HG03565 (cell line): ENCODE results near the gene COG4.
"Not testable (repeated sequence)": the region's sequence is repeated elsewhere in the genome, so short reads cannot be mapped to it uniquely, and the experiment has no call there.

Experiments used
- ATAC-seq: cut with Tn5 transposase; IDR thresholded peaks from one replicate; pipeline ENCODE4 v1.9.1; 2021; ENCODE audit warnings: mild to moderate bottlenecking, moderate library complexity; ENCODE audit not compliant: unreplicated experiment

COG4 gene

DNA sequence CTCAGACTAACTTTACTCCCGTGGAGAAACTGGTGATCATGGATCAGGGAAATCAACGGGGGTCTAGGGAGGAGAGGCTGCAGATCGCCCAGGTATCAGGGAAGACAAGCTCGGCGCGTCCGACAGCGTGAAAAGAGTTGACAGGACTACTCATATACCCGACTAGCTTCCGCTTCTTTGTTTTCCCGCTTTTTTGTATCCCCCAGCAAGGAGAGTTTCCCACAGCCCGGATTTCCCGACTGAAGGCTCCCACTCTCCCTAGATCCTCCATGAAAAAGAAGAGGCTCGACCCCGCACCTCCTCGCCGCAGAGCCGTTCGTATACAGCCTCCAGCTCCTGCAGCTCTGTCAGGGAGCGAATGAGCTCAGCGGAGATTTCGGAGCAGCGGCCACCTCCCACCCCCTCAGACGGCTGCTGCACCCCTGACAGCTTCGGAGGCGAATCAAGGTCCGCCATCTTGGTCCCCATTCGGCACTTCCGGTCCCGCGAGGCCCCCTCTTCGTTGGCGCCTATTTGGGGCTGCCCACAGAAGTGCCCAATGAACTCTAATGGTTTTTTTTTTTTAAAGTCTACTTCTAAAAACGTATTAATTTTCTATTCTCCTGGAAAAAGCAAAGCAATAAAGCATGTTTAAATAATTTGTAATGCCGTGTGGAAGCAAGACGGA, at the start of gene COG4:
COG4 (minus strand) TSS at position 479 of the 667 bp plus-strand sequence; CDS start at position 468, 11 bp downstream.
- peak; percentile 53 for ATAC-seq

DNA sequence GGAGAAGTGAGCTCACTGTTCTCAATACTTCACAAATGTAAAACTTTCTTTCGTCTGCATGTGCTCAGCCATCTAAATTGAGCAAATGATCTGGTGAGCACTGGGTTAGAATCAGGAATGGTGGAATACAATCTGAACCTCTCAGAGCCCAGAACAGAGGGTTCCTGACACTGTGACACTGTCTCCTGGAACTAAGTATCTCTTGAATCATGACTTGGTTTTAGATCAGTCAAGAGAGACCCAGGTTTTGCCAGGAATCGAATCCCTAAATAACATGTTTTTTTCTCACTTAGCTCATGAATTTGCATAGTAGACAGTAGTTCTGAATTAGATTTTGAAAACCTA, 49.5 kb upstream of the COG4 start:
- ATAC-seq, result no peak

DNA sequence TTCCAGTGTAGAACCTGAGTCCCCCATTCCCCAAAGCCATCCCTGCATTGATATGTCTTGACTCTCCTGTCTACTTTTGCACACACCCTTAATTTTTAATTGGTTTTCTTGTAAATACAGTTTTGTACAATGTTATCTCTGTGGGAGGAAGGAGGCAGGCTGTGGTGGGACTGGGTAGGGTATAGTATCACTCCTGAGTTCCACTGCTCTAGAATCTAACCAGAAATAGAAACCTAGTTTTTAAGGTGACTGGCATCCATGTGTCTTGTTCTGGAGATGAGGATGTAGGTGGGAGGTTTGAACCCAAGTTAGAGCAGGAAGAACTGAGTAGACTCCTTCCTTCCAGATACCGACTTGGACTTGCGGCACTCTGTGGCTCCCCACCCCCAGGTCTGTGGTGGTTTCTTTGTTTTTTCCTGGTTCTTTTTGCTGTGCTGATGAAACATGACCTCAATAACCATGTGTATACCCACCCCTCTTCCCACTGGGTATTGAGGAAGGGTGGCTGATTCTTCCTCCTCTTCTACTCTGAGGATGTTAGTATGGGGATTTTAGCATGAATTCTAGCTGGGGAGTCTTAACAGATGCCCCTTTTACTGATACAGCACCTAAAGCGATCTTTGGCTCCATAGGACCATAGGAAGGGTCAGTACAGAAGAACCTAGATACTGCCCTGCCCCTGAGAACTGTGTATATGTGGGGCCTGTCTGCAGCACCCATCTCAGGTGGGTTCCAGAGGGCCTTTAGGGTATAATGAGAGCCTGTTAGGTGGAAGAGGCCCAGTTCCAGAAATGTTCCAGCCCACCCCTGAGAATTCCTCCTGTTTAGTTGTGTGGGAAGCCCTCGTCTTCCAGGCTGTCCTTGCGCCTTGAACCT, 48.9 kb upstream of the COG4 start:
- no peak for ATAC-seq

DNA sequence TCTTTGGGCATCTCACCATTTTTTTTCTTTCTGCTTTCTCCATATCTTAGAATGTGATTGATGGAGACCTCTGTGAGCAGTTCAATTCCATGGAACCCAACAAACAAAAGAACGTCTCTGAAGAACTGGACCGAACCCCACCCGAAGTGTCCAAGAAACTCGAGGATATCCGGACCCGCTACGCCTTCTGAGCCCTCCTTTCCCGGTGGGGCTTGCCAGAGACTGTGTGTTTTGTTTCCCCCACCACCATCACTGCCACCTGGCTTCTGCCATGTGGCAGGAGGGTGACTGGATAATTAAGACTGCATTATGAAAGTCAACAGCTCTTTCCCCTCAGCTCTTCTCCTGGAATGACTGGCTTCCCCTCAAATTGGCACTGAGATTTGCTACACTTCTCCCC, 48.3 kb upstream of the COG4 start:
- no peak for ATAC-seq

DNA sequence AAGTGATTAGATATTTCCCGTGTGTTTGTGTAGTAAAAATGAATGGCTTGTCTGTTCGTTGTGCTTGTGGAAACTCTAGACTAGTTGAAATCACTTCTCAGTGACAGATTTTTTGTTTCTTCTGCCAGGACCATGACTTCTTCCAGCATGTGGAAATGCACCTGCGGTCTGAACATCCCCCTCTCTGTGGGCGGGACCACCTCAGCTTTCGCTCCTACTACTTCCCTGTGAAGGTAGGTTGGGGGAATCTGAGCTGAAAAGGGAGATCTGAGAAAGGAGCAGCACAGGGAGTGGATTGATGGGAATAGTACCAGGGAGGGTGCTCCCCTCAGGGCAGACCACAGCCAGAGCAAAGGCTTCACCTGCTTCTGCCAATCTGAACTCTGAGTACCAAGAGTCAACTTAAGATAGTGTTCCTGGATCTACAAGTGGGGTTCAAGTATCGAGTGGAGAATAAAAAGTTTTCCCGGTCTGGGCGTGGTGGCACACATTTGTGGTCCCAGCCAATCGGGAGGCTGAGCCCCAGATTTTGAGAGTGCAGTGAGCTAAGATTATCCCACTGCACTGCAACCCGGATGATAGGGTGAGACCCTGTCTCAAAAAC, 47.7 kb upstream of the COG4 start:
- ATAC-seq, result no peak

DNA sequence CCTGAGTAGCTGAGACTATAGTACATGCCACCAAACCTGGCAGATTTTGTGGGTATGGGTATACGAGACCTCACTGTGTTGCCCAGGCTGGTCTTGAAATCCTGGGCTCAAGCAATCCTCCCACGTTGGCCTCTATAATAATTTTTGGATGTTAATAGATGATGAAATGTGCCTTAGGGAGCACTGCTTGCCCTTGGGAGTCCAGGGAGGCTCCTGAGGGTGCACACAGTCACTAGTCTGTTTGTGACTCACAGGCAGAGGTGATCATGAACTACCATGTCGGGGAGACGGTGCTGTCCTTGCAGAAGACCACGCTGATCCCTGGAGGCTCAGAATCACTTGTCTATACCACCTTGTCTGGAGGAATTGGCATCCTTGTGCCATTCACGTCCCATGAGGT, 46.4 kb upstream of the COG4 start:
- ATAC-seq, result no peak

DNA sequence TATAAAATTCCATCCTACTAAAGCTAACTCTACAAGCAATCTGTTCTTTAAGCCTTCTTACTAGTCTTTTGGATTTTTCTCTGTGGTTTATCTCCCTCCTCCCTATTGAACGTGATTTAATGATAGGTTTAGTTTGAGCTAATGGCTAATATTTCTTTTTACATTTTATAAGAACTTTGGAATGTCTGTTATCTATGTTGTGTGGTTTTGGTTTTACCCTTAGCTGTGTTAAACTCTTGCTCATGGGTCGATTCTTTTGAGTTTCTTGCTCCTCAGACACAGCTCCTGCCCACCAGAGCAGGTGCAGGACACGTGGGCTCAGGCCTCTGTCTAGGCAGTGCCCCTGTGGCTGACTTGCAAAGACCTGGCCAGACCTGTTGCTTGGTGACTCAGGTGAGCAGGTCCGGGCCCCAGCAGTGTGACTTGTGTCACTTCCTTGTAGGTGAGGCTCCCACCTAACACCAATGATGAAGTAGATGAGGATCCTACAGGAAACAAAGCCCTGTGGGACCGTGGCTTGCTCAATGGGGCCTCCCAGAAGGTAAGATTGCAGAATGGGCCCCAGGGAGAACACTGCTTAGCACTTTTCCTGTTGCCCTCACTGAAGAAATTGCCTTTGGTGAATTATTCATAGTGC, 45.4 kb upstream of the COG4 start:
- no peak for ATAC-seq

DNA sequence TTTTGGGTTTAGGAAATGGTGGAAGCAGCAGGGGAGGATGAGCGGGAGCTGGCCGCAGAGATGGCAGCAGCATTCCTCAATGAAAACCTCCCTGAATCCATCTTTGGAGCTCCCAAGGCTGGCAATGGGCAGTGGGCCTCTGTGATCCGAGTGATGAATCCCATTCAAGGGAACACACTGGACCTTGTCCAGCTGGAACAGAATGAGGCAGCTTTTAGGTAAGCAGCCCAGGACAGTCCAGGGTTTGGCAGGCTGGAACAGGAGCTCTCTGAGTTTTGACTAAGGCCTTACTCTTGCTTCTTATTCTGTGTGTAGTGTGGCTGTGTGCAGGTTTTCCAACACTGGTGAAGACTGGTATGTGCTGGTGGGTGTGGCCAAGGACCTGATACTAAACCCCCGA, 41.7 kb upstream of the COG4 start:
- no peak for ATAC-seq

DNA sequence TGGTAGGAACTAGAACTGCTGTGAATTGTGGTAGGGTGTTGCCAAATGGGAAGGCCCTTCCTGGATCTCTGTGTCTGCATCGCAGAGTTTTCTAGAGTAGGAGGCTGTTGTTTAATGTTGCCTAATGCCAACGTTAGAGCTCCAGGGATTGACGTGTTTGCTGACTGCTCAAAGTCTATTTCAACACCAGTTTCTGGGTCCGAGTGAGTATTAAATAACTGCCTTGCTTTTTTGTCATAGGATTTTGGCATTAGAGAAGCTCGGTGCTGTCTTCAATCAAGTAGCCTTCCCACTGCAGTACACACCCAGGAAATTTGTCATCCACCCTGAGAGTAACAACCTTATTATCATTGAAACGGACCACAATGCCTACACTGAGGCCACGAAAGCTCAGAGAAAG, 40.3 kb upstream of the COG4 start:
- ATAC-seq, result no peak

DNA sequence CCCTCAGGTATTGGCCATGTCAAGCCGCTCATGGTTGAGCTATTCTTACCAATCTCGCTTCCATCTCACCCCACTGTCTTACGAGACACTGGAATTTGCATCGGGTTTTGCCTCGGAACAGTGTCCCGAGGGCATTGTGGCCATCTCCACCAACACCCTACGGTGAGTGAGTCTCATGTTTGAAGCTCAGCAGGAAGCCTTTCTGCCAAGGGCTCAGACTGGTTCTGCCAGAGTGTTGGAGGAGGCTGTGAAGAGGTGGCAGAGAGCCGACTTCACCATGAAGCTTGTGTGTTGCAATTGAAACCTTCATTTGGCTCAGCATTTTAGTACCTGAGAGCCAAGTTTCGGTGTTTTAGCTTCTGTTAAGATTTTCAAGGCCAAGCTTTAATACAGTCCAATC, 38.3 kb upstream of the COG4 start:
- no peak for ATAC-seq

DNA sequence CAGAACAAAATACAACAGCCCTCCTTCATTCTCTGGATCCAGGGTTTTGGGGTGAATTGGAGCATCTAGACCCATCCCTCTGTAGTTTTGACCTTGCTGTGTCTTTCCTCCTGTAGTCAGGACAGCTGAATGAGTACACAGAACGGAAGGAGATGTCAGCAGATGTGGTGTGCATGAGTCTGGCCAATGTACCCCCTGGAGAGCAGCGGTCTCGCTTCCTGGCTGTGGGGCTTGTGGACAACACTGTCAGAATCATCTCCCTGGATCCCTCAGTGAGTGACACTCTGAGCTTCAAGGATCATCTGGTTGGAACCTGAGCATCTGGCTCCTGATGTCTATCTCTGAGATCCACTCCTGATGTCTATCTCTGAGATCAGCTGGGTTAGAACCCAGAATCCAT, 32.7 kb upstream of the COG4 start:
- no peak for ATAC-seq

DNA sequence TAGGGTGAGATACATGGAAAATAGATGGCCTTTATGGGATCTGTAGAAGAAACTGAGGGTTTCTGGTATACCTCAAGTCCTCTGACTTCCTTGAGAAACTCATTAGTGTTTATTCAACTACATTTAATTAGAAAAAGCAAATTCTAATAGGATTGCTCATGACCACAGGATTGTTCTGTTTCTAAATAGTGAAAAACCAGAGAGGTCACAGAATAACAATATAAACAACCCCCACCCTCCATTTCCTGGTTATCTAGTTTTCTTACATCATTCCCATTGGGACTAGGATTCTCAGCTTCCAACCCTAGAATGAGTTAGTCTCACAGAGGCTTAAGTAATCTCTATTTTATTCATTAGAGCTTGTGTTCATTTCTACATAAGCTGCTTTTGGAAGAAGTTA, 30.3 kb upstream of the COG4 start:
- ATAC-seq, result no peak

DNA sequence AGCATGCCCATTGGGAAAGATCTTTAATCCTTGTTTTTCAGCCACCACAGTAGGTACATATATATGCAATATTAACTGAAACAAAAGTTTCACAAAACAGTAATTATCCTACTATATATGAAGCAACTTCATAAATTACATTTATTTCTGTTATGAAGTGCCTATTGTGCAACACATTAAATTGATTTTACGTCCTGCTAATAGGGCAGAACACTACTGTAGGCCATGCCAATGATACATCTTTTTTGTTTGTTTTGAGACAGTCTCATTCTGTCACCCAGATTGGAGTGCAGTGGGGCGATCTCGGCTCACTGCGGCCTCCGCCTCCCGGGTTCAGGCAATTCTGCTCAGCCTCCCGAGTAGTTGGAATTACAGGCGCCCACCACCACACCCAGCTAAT, 29.3 kb upstream of the COG4 start:
- ATAC-seq, result no peak

DNA sequence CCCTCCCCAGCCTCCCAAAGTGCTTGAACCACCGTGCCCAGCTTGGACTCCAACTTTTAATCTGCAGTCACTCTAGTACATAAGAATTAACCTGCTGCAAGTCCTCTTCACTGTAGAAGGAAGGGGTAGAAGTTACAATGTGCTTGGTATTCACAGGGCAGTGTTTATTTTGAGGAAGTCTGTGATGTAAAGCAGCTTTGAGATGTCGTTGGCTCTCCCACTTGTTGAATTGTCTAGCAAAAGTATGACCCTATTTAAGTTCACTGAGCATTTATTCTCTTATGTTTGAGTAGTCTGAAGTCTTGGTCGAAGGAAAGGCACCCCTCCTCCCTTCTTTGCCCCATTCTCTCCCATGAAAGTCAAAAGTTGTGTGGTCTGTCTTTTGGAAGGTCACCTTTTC, 28.4 kb upstream of the COG4 start:
- ATAC-seq, result no peak

DNA sequence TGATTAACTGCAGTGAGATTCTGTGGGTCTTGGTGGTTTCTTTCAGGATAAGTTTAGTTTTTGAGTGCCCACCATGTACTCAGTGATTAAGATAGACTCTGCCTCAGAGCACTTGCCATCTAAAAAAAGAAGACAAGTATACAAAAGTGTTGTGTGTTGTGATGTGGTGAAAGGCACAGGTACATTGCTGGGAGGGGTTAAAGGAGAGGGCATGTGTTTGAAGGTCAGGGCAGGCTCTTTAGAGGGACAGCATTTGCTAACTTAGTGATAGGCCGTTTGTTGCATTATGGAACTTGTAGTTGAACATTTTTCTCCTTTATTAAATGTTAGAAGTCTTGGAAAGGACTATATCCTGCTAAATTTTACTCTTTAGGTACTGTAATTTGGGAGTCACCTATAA, 26.7 kb upstream of the COG4 start:
- no peak for ATAC-seq

DNA sequence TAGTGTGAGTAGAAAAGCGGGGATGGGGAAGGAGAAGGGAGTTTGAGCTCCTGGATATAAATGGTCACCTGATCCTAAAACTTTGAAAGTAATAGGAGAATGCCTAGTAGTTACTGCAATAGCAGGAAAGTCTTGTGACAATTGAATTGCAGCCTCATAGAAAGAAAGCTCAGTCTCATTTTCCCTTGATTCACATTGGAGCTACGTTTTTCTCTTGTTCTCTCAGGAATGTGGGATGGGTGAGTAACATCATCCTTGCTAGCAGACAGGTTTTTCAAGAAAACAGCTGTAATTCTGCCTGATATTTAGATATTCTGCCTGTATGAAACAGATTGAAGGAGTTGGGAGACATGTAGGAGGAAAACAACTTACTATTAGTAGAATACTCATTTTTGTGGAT, 25.6 kb upstream of the COG4 start:
- ATAC-seq, result no peak

DNA sequence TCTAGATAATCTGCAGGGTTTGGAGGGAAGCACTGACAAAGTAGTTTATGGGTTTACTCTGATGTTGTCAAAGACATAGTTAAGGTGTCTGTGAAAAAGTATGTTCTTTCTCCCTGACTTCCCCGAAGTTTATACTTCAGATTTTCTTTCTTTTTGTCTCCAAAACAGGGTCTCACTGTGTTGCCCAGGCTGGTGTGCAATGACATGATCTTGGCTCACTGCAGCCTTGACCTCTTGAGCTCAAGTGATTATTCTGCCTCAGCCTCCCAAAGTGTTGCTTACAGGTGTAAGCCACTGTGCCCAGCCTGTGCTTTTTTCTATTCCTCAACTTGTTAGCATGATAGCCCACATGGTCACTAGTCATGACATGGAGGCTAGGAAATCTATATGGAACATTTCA, 21.2 kb upstream of the COG4 start:
- ATAC-seq, result no peak

DNA sequence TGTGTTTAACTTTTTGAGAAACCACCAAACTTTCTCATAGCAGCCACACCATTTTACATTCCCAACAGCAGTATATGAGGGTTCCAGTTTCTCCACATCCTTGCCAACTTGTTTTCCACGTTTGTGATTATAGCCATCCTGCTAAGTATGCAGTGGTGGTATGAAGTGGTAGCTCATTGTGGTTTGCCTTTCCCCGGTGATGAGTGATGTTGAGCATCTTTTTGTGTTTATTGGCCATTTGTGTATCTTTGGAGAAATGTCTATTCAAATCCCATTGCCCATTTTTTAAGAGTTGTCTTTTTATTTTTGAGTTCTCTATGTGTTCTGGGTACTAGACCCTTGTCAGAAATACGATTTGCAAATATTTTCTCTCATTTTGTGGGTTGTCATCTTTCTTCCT, 17.6 kb upstream of the COG4 start:
- no peak for ATAC-seq

DNA sequence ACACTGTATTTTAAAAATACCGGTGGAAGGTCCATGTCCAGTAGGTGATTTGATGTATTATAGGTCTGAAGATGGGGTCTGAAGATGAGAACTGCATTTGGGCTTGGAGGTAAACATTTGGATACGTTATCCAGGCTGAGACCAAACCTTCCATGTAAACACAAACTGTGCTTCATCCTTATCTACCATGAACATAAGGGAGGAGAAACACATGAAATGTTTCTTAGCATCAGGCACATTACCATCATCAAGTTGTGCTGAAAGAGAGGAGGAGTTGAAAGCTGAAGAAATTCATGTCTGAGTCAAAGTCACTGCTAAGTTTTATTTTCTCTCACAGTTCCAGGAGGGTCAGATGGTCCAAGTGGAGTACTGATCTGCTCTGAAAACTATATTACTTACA, 11.6 kb upstream of the COG4 start:
- ATAC-seq, result no peak

DNA sequence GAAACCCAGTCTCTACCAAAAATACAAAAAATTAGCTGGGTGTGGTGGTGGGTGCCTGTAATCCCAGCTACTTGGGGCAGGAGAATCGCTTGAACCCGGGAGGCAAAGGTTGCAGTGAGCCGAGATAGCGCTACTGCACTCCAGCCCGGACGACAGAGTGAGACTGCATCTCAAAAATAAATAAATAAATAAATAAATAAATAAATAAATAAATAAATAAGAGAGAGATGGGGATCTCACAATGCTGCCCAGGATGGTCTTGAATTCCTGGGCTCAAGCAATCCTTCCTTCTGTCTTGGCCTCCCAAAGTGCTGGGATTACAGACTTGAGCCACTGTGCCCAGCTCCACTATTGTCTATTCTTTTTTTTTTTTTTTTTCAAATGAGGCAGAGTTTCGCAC, 6.6 kb upstream of the COG4 start:
- ATAC-seq, result not testable (repeated sequence)

DNA sequence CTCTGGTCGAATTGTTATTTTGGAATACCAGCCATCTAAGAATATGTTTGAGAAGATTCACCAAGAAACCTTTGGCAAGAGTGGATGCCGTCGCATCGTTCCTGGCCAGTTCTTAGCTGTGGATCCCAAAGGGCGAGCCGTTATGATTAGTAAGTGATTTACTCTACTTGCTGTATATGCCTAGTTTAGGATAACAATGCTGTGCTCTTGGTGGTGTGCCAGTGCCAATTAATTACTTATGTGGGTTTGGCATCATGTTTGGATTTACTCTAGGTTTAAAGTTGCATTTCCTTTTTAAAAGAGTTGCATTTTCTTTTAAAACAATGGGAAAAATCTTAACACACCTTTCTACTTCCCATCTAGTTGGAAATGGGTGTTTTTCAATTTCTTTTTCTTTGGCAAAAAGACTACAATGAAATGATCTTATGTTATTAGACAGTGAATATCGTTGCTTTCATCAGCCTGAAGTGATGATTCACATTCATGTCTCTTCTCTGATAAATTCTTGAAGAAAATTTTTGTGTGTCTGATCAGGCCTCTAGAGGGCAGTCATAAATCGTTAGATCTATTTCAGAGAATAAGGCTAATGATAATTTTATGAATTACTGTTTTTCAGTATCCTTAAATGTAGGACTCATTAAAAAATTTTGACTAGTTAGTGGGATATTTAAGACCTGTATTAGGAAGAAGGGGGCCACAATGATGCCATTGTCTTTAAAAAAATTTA, 5.9 kb upstream of the COG4 start:
- no peak for ATAC-seq
